RWPE1 (cell line): Measurements from ENCODE around the gene SOX3.

Experiments used
- CTCF ChIA-PET: fragments of 350-600 bp; sonication (Branson Sonifier 250); formaldehyde crosslinking; extraction: SDS; loops from one replicate; lab custom pipeline; 2021; lab: Yijun Ruan, JAX
- POLR2A ChIA-PET: fragments of 400-600 bp; formaldehyde crosslinking; extraction: SDS; loops from one replicate; lab custom pipeline; 2020; ENCODE audit warnings: antibody characterized with exemption; ENCODE audit not compliant: low non-redundant PET; lab: Yijun Ruan, JAX
- DNase-seq: peaks from one replicate; pipeline ENCODE4 v3.0.0; 2012; ENCODE audit warnings: low spot score
- H3K27ac ChIP-seq: fragments of 450-650 bp; 2 replicates; pipeline ENCODE4 v1.5.1; 2017
- CTCF ChIP-seq: fragments of 450-650 bp; conservative IDR thresholded peaks from 2 replicates; pipeline ENCODE4 v1.5.1; 2017; ENCODE audit warnings: low read depth, mild to moderate bottlenecking

Gene SOX3

GRCh38 chrX:140514554-140514953 lies 9.7 kb upstream of the SOX3 start:
- no peak for DNase-seq
- CTCF ChIA-PET = no interaction called here
- no peak overlapping the region for H3K27ac ChIP-seq
- TF ChIP-seq CTCF = no peak
- POLR2A ChIA-PET = no interaction called here

- ChIA-PET POLR2A (no interaction called here), CTCF (interaction anchor here (0.5 kb wide), 1 partner anchor 452 kb away, joined by 3 read pairs; no protein-coding TSS in a partner anchor)
- no peak overlapping the region for H3K27ac ChIP-seq
- TF ChIP-seq CTCF = no peak
- no peak for DNase-seq
Observed at GRCh38 chrX:140510895-140511295, 6.0 kb upstream of the SOX3 start.

DNA sequence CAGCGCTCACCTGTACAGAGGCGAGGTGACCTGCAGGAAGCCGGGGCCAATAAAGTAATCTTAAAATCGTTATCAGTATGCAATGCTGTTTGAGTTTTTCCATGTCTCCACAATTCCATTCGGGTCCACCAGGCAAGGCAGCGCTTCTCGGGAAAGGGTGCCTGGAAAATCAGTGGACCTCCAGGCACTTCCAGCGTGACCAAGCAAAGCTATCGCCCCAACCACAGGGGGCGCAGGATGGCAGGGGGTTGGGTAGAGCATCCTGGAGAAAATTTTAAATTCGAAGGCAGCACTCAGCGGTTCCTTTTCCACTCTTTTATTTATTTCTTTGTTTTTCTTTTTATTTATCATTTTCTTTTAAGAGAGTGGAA lies 5.4 kb upstream of the SOX3 start:
- no peak for DNase-seq
- ChIA-PET CTCF (no interaction called here), POLR2A (no interaction called here)
- TF ChIP-seq CTCF = no peak
- H3K27ac ChIP-seq = no peak overlapping the region

DNA sequence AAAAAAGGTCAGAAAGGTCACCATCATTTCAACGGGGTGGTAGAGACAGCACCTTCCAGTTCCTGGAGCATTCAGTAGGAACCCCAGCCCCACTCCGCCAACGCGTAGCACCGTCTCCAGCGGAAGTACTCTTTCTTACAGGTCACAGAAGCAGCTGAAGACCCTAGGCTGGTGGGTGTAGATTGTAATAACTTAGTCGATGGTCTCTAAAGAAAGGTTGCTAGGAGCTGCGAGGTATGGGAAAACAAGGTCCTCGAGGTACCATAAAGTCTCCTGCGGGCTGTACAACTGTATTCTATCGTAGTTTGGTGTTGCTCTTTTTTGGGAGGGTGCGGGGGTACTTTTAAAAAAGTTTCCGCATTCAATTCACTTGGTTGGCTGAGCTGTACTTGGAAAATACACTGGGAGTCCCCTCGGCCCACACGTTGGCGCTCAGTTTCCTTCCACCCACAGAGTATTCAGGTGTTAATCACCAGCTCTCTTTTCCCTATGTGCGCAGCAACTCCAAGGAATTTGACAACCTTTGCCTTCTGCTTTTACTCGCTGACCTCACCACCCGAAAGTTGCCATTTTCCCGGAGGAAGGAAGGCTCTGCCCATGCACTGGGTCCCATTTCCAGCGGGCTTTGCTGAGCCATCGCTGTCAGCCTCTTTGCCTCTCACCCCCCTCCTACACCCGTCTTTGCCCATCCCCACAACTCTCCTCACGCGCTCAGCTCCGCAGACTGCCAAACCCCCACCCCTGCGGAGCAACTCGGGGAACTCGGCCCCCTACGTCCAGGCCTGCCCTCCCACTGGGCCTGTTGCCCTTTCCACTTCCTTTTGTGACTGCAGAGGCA lies 4.8 kb upstream of the SOX3 start:
- no peak for DNase-seq
- no peak overlapping the region for H3K27ac ChIP-seq
- CTCF ChIA-PET = no interaction called here

GRCh38 chrX:140508958-140509357 lies 4.1 kb upstream of the SOX3 start:
- POLR2A ChIA-PET = no interaction called here
- H3K27ac ChIP-seq = no peak overlapping the region
- no peak for TF ChIP-seq CTCF
- CTCF ChIA-PET = no interaction called here
- DNase-seq = no peak

More for the DNA sequence above, 4.8 kb upstream of the SOX3 start:
- TF ChIP-seq CTCF = no peak
- POLR2A ChIA-PET = no interaction called here

DNA sequence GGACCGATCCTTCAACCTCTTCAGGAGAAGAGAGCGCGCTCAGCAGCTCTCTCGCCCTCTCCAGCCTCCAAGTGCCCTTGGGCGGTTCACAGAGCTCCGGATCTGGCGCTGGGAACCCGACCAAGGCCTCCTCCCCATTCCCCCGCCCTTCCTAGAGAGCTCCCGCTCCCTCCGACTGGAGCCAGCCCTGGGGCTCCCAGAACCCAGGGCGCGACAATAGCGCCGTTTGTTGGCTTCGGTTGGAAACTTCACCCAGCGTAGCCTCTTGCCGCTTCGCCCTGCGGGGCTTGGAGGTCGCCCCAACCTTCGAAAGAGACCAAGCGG lies 3.1 kb upstream of the SOX3 start:
- CTCF ChIA-PET = interaction anchor here (0.6 kb wide), 1 partner anchor 94 kb away, joined by 3 read pairs; no protein-coding TSS in a partner anchor
- no peak for DNase-seq
- H3K27ac ChIP-seq = no peak overlapping the region
- TF ChIP-seq CTCF = no peak
- POLR2A ChIA-PET = no interaction called here
